ENCODE results near the gene ANP32A.

The ANP32A gene

GRCh38 chr15:68797599-68798345 lies 22.9 kb downstream of the ANP32A start:
- DNase-seq = no peak

- DNase-seq = no peak
Observed at GRCh38 chr15:68797191-68797590, 23.5 kb downstream of the ANP32A start.

GRCh38 chr15:68796576-68796975 lies 24.1 kb downstream of the ANP32A start:
- DNase-seq = no peak

- no peak for DNase-seq
Observed at GRCh38 chr15:68795298-68795848, 25.3 kb downstream of the ANP32A start.

- DNase-seq = no peak
Observed at GRCh38 chr15:68794863-68795262, 25.8 kb downstream of the ANP32A start.

GRCh38 chr15:68794307-68794706 lies 26.4 kb downstream of the ANP32A start:
- no peak for DNase-seq

GRCh38 chr15:68793776-68794175 lies 26.9 kb downstream of the ANP32A start:
- no peak for DNase-seq

- DNase-seq = no peak
Observed at GRCh38 chr15:68792901-68793766, 27.6 kb downstream of the ANP32A start.

- no peak for DNase-seq
Observed at GRCh38 chr15:68791431-68792283, 29.0 kb downstream of the ANP32A start.

- DNase-seq = no peak
Observed at GRCh38 chr15:68790910-68791309, 29.8 kb downstream of the ANP32A start.

GRCh38 chr15:68790242-68790575 lies 30.5 kb downstream of the ANP32A start:
- no peak for DNase-seq

GRCh38 chr15:68789534-68790241 lies 31.0 kb downstream of the ANP32A start:
- no peak for DNase-seq

GRCh38 chr15:68789091-68789490 lies 31.6 kb downstream of the ANP32A start:
- DNase-seq = no peak

- no peak for DNase-seq
Observed at GRCh38 chr15:68788264-68788624, 32.5 kb downstream of the ANP32A start.

GRCh38 chr15:68787609-68788263 lies 33.0 kb downstream of the ANP32A start:
- no peak for DNase-seq

GRCh38 chr15:68786753-68787152 lies 33.9 kb downstream of the ANP32A start:
- DNase-seq = no peak

GRCh38 chr15:68785541-68785940 lies 35.2 kb downstream of the ANP32A start:
- DNase-seq = no peak

- no peak for DNase-seq
Observed at GRCh38 chr15:68784206-68784605, 36.5 kb downstream of the ANP32A start.

GRCh38 chr15:68783226-68784058 lies 37.3 kb downstream of the ANP32A start:
- no peak for DNase-seq

GRCh38 chr15:68782589-68783161 lies 38.0 kb downstream of the ANP32A start:
- no peak for DNase-seq

Measured in GOT3 (cell line).